GM23338 (cell line): ENCODE data around the gene ITGB5. TPM values are rescaled to one million over a fixed set of nuclear protein-coding genes. Genes with fewer than 3 reads are reported as not detected.

Experiments
- ATAC-seq: fragments of 200-7000 bp; cut with Tn5 transposase; 3 replicates; pipeline ENCODE4 v1.9.1; 2020
- DNase-seq: peaks from one replicate; pipeline ENCODE4 v3.0.0-alpha.2; 2015; ENCODE audit warnings: low spot score
- H2AFZ ChIP-seq: fragments of 200-600 bp; sonication (generic); 2 replicates; pipeline ENCODE4 v1.8.0; 2016; ENCODE audit warnings: antibody characterized with exemption, mild to moderate bottlenecking, moderate library complexity
- H3F3A ChIP-seq: fragments of 200-600 bp; sonication (generic); replicated peaks from 2 replicates; pipeline ENCODE4 v1.8.0; 2017; ENCODE audit warnings: antibody characterized with exemption, mixed run types, low read depth
- H3K27ac ChIP-seq: fragments of 200-600 bp; sonication (generic); 2 replicates; pipeline ENCODE4 v1.6.1; 2016; ENCODE audit warnings: low read depth
- H3K27me3 ChIP-seq: fragments of 200-600 bp; sonication (generic); 2 replicates; pipeline ENCODE4 v1.8.0; 2016; ENCODE audit warnings: mild to moderate bottlenecking, mixed run types, moderate library complexity; ENCODE audit not compliant: insufficient read depth
- H3K36me3 ChIP-seq: fragments of 200-600 bp; sonication (generic); 2 replicates; pipeline ENCODE4 v1.8.0; 2016; ENCODE audit warnings: mild to moderate bottlenecking; ENCODE audit not compliant: insufficient read depth
- H3K4me1 ChIP-seq: fragments of 200-600 bp; sonication (generic); 2 replicates; pipeline ENCODE4 v1.8.0; 2016; ENCODE audit warnings: mild to moderate bottlenecking, moderate library complexity; ENCODE audit not compliant: insufficient read depth
- H3K4me2 ChIP-seq: fragments of 200-600 bp; sonication (generic); 2 replicates; pipeline ENCODE4 v1.7.1; 2017; ENCODE audit warnings: mixed run types
- H3K4me3 ChIP-seq: fragments of 200-600 bp; sonication (generic); 2 replicates; pipeline ENCODE4 v1.6.1; 2016; ENCODE audit warnings: mixed run types
- H3K79me2 ChIP-seq: fragments of 200-600 bp; sonication (generic); replicated peaks from 2 replicates; pipeline ENCODE4 v1.8.0; 2017; ENCODE audit warnings: mild to moderate bottlenecking; ENCODE audit not compliant: insufficient read depth
- H3K9me2 ChIP-seq: fragments of 200-600 bp; sonication (generic); 2 replicates; pipeline ENCODE4 v1.8.0; 2017; ENCODE audit not compliant: insufficient read depth
- H4K20me1 ChIP-seq: fragments of 200-600 bp; sonication (generic); replicated peaks from 2 replicates; pipeline ENCODE4 v1.8.0; 2017; ENCODE audit warnings: mild to moderate bottlenecking; ENCODE audit not compliant: insufficient read depth
- H3K27ac Mint-ChIP-seq: 2 replicates; pipeline ENCODE4 v1.8.0; 2020; ENCODE audit warnings: inconsistent platforms, mild to moderate bottlenecking, moderate library complexity, mixed read lengths
- H3K27me3 Mint-ChIP-seq: 3 replicates; pipeline ENCODE4 v1.8.0; 2022; ENCODE audit warnings: low read depth, mild to moderate bottlenecking, moderate library complexity, mixed read lengths, inconsistent platforms; ENCODE audit not compliant: insufficient read depth, poor library complexity
- H3K36me3 Mint-ChIP-seq: 3 replicates; pipeline ENCODE4 v1.8.0; 2021; ENCODE audit warnings: low read depth, mild to moderate bottlenecking, inconsistent platforms, moderate library complexity, mixed read lengths
- H3K4me1 Mint-ChIP-seq: 3 replicates; pipeline ENCODE4 v1.8.0; 2020; ENCODE audit warnings: mild to moderate bottlenecking, inconsistent platforms, mixed read lengths
- H3K4me3 Mint-ChIP-seq: 3 replicates; pipeline ENCODE4 v1.8.0; 2021; ENCODE audit warnings: moderate library complexity, mild to moderate bottlenecking, inconsistent platforms, mixed read lengths
- H3K9me3 Mint-ChIP-seq: 3 replicates; pipeline ENCODE4 v1.8.0; 2020; ENCODE audit warnings: moderate library complexity, mild to moderate bottlenecking, inconsistent platforms, mixed read lengths
- CREB1 ChIP-seq: fragments of 250-450 bp; sonication (Bioruptor Pico); IDR thresholded peaks from 2 replicates; pipeline ENCODE4 v1.5.0; 2020; ENCODE audit warnings: low read depth, mild to moderate bottlenecking, moderate library complexity
- CTCF ChIP-seq, 2 experiments: fragments of 200-600 bp in 1 of 2; sonication (generic) in 1 of 2; conservative IDR thresholded peaks; 2 replicates each; pipeline versions ENCODE4 v1.5.1 to v1.6.1; 2016 to 2017; ENCODE audit warnings: antibody characterized with exemption in 2 of 2, low read depth in 2 of 2, mild to moderate bottlenecking in 2 of 2, moderate library complexity in 1 of 2
- EZH2 ChIP-seq: fragments of 200-600 bp; sonication (generic); IDR thresholded peaks from one replicate; pipeline ENCODE4 v1.8.0; 2017; ENCODE audit warnings: antibody characterized with exemption, mild to moderate bottlenecking, low read depth; ENCODE audit not compliant: unreplicated experiment
- EZH2phosphoT487 ChIP-seq: fragments of 200-600 bp; sonication (generic); IDR thresholded peaks from one replicate; pipeline ENCODE4 v1.8.1; 2018; ENCODE audit warnings: antibody characterized with exemption; ENCODE audit not compliant: unreplicated experiment
- POLR2AphosphoS5 ChIP-seq: IDR thresholded peaks from 2 replicates; pipeline ENCODE4 v1.6.1; 2016; ENCODE audit warnings: antibody characterized with exemption, low read depth
- STAT1 ChIP-seq: IDR thresholded peaks from one replicate; pipeline ENCODE4 v1.6.1; 2016; ENCODE audit warnings: antibody characterized with exemption; ENCODE audit not compliant: unreplicated experiment
- ZNF114 ChIP-seq: fragments of 250-450 bp; sonication (Bioruptor Pico); IDR thresholded peaks from 2 replicates; pipeline ENCODE4 v1.5.0; 2020; ENCODE audit warnings: mild to moderate bottlenecking, moderate library complexity
- ZNF331 ChIP-seq: fragments of 250-450 bp; sonication (Bioruptor Pico); IDR thresholded peaks from 2 replicates; pipeline ENCODE4 v1.5.0; 2020; ENCODE audit warnings: low read depth, mild to moderate bottlenecking, moderate library complexity
- ZNF462 ChIP-seq: fragments of 250-450 bp; sonication (Bioruptor Pico); IDR thresholded peaks from 2 replicates; pipeline ENCODE4 v1.5.0; 2020; ENCODE audit warnings: mild to moderate bottlenecking, moderate library complexity
- polyA plus RNA-seq: library from polyadenylated mRNA; unstranded; fragments of >200 nt; fragmentation: Nextera tagmentation; extraction: Ambion mirVana; gene quantifications from 2 replicates; pipeline ENCODE4 v1.2.1, GENCODE V29; 2016
- total RNA-seq: library from RNA; depleted of rRNA; stranded (reverse); fragments of >200 nt; shearing (Covaris generic); gene quantifications from 2 replicates; pipeline ENCODE4 v1.2.3, GENCODE V29; 2014
- TF ChIP-seq, protein P1 (sequence below): IDR thresholded peaks from one replicate; pipeline ENCODE4 v1.6.1; 2018; ENCODE audit warnings: antibody characterized with exemption; ENCODE audit not compliant: unreplicated experiment

ITGB5 gene
- total and polyA plus RNA-seq, 2 experiments from 2014 or later, result 68.2 to 269 TPM

GRCh38 chr3:124767264-124767663, 119.9 kb downstream of the ITGB5 start:
- Histone ChIP-seq H3K4me3 (no peak overlapping the region), H3K27me3 (no peaks in the 10 kb centered on the region), H3K4me2 (no peak overlapping the region), H3K27ac (no peak overlapping the region), H3K4me1 (no peaks in the 10 kb centered on the region; the same call in 1 of the 2 replicates), H3K9me2 (no peaks in the 10 kb centered on the region), H3K79me2 (no peaks in the 10 kb centered on the region), H3F3A (0 out of 2 replicates have a peak, but pooled peaks cover 23% of the 10 kb centered on the region), H3K36me3 (peaks cover 31% of the 10 kb centered on the region; the same call in 1 of the 2 replicates), H4K20me1 (peaks cover 5% of the 10 kb centered on the region), H2AFZ (no peak overlapping the region)
- TF ChIP-seq EZH2phosphoT487 (no peak), ZNF114 (no peak), CREB1 (CRISPR knock-in tag) (no peak), POLR2AphosphoS5 (no peak), ZNF331 (CRISPR knock-in tag) (no peak), CTCF (conservative IDR thresholded peaks at IDR 0.05; ENCODE audit: low read depth in 2 of 2) (no peak), ZNF462 (no peak), EZH2 (no peak), STAT1 (no peak)
- TF ChIP-seq, protein P1, sequence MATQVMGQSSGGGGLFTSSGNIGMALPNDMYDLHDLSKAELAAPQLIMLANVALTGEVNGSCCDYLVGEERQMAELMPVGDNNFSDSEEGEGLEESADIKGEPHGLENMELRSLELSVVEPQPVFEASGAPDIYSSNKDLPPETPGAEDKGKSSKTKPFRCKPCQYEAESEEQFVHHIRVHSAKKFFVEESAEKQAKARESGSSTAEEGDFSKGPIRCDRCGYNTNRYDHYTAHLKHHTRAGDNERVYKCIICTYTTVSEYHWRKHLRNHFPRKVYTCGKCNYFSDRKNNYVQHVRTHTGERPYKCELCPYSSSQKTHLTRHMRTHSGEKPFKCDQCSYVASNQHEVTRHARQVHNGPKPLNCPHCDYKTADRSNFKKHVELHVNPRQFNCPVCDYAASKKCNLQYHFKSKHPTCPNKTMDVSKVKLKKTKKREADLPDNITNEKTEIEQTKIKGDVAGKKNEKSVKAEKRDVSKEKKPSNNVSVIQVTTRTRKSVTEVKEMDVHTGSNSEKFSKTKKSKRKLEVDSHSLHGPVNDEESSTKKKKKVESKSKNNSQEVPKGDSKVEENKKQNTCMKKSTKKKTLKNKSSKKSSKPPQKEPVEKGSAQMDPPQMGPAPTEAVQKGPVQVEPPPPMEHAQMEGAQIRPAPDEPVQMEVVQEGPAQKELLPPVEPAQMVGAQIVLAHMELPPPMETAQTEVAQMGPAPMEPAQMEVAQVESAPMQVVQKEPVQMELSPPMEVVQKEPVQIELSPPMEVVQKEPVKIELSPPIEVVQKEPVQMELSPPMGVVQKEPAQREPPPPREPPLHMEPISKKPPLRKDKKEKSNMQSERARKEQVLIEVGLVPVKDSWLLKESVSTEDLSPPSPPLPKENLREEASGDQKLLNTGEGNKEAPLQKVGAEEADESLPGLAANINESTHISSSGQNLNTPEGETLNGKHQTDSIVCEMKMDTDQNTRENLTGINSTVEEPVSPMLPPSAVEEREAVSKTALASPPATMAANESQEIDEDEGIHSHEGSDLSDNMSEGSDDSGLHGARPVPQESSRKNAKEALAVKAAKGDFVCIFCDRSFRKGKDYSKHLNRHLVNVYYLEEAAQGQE, result no peak
- Mint-ChIP-seq H3K4me3 (no peak overlapping the region), H3K27ac (no peak overlapping the region), H3K9me3 (no peaks in the 10 kb centered on the region), H3K4me1 (peaks cover 13% of the 10 kb centered on the region), H3K36me3 (peaks cover 84% of the 10 kb centered on the region), H3K27me3 (peaks cover 11% of the 10 kb centered on the region)
- DNase-seq (no peak), ATAC-seq (no peak)
